GM12878 (cell line): ENCODE measurements around the gene CCDC197. TPM values are rescaled to one million over a fixed set of nuclear protein-coding genes. Genes with fewer than 3 reads are reported as not detected.

Source experiments
- ATAC-seq: fragments of 200-7000 bp; cut with Tn5 transposase; 3 replicates; pipeline ENCODE4 v1.9.1; 2020; ENCODE audit warnings: mild to moderate bottlenecking, moderate library complexity
- BruUV-seq: library from RNA; stranded (reverse); fragments of 400-500 nt; replicated peaks from 2 replicates; lab custom pipeline; 2021; lab: Mats Ljungman, UMichigan
- CTCF ChIA-PET: fragments of 300-600 bp; sonication (Branson Sonifier 250); formaldehyde crosslinking; extraction: SDS; loops from one replicate; lab custom pipeline; 2021; ENCODE audit warnings: inconsistent platforms; lab: Yijun Ruan, JAX
- POLR2A ChIA-PET: fragments of 350-600 bp; formaldehyde crosslinking; extraction: SDS; loops from one replicate; lab custom pipeline; 2021; ENCODE audit warnings: inconsistent platforms; lab: Charles Lee
- RAD21 ChIA-PET: fragments of 300-600 bp; sonication (Branson Sonifier 250); formaldehyde crosslinking; loops from one replicate; lab custom pipeline; 2023; ENCODE audit warnings: antibody characterized with exemption; ENCODE audit not compliant: unreplicated experiment; lab: Charles Lee
- SMC1A ChIA-PET: fragments of 300-600 bp; sonication (Branson Sonifier 250); formaldehyde crosslinking; loops from one replicate; lab custom pipeline; 2023; ENCODE audit not compliant: unreplicated experiment, uncharacterized antibody; lab: Charles Lee
- DNase-seq: peaks from one replicate; pipeline ENCODE4 v3.0.0-alpha.2; 2011; ENCODE audit warnings: low read depth, low spot score
- FAIRE-seq: peaks from 3 replicates; lab custom pipeline; 2011; peaks lifted over from hg19 to GRCh38; lab: Jason Lieb, UNC
- H2AFZ ChIP-seq: 2 replicates; pipeline ENCODE4 v1.6.0; 2011; ENCODE audit warnings: low read depth, low read length, control low read depth; ENCODE audit not compliant: control insufficient read depth
- H3K27ac ChIP-seq: 2 replicates; pipeline ENCODE4 v1.5.1; 2011; ENCODE audit warnings: control low read depth; ENCODE audit not compliant: control insufficient read depth, insufficient read depth
- H3K27me3 ChIP-seq, 2 experiments: replicated peaks in 1 of 2; 2 replicates each; pipeline versions ENCODE4 v1.6.0 to v1.6.1; 2011; ENCODE audit warnings: low read length in 1 of 2; ENCODE audit not compliant: control insufficient read depth in 2 of 2, insufficient read depth in 2 of 2
- H3K36me3 ChIP-seq, 2 experiments: 2 replicates each; pipeline ENCODE4 v1.5.1; 2011; ENCODE audit warnings: low read length in 1 of 2; ENCODE audit not compliant: control insufficient read depth in 2 of 2, insufficient read depth in 2 of 2
- H3K4me1 ChIP-seq: 2 replicates; pipeline ENCODE4 v1.6.1; 2011; ENCODE audit warnings: mild to moderate bottlenecking, low read length, moderate library complexity, mixed read lengths; ENCODE audit not compliant: control insufficient read depth, insufficient read depth
- H3K4me2 ChIP-seq: 2 replicates; pipeline ENCODE4 v1.6.0; 2011; ENCODE audit warnings: control low read depth; ENCODE audit not compliant: control insufficient read depth, insufficient read depth
- H3K4me3 ChIP-seq: fragments of 200-600 bp; sonication (generic); 2 replicates; pipeline ENCODE4 v1.5.1; 2016
- H3K79me2 ChIP-seq: 2 replicates; pipeline ENCODE4 v1.6.0; 2011; ENCODE audit warnings: low read length; ENCODE audit not compliant: control insufficient read depth, insufficient read depth
- H3K9ac ChIP-seq: 2 replicates; pipeline ENCODE4 v1.8.0; 2011; ENCODE audit warnings: low read length, control low read depth, mixed read lengths; ENCODE audit not compliant: control insufficient read depth, insufficient read depth
- H3K9me3 ChIP-seq: replicated peaks from 3 replicates; pipeline ENCODE4 v1.5.1; 2011; ENCODE audit warnings: mild to moderate bottlenecking, low read length; ENCODE audit not compliant: control insufficient read depth, insufficient read depth
- H4K20me1 ChIP-seq: 2 replicates; pipeline ENCODE4 v1.6.0; 2011; ENCODE audit not compliant: control insufficient read depth, insufficient read depth
- ATF3 ChIP-seq: IDR thresholded peaks from 2 replicates; pipeline ENCODE4 v1.6.1; 2011; ENCODE audit warnings: low read depth, mild to moderate bottlenecking, low read length, moderate library complexity, borderline replicate concordance; ENCODE audit errors: extremely low read depth
- BRCA1 ChIP-seq: IDR thresholded peaks from 2 replicates; pipeline ENCODE4 v1.6.1; 2011; ENCODE audit warnings: low read depth, low read length, improper control_type of control experiment
- DPF2 ChIP-seq: fragments of 450-650 bp; IDR thresholded peaks from 2 replicates; pipeline ENCODE4 v1.6.1; 2017; ENCODE audit warnings: mild to moderate bottlenecking
- E2F4 ChIP-seq: IDR thresholded peaks from 2 replicates; pipeline ENCODE4 v1.6.1; 2012; ENCODE audit warnings: low read depth, low read length, improper control_type of control experiment
- EED ChIP-seq: sonication (generic); IDR thresholded peaks from 2 replicates; pipeline ENCODE4 v1.6.1; 2016; ENCODE audit warnings: antibody characterized with exemption, low read depth
- EGR1 ChIP-seq, 2 experiments: IDR thresholded peaks; 1 replicate in 1 of 2; 2 replicates in 1 of 2; pipeline ENCODE4 v1.6.1; 2011 to 2012; ENCODE audit warnings: low read depth in 2 of 2, low read length in 2 of 2, borderline replicate concordance in 1 of 2, mild to moderate bottlenecking in 1 of 2, moderate library complexity in 1 of 2
- HDGF ChIP-seq: fragments of 450-650 bp; IDR thresholded peaks from 2 replicates; pipeline ENCODE4 v1.6.1; 2016; ENCODE audit warnings: antibody characterized with exemption
- IKZF1 ChIP-seq: fragments of 450-650 bp; conservative IDR thresholded peaks from 2 replicates; pipeline ENCODE4 v1.6.1; 2017; ENCODE audit warnings: antibody characterized with exemption, mild to moderate bottlenecking
- IRF4 ChIP-seq: IDR thresholded peaks from 2 replicates; pipeline ENCODE4 v1.6.1; 2011; ENCODE audit warnings: low read depth, low read length
- MXI1 ChIP-seq: fragments of 150-350 bp; IDR thresholded peaks from 2 replicates; pipeline ENCODE4 v1.6.1; 2011; ENCODE audit warnings: low read depth, mild to moderate bottlenecking, inconsistent platforms, low read length, improper control_type of control experiment
- NBN ChIP-seq: fragments of 450-650 bp; IDR thresholded peaks from 2 replicates; pipeline ENCODE4 v1.6.1; 2016
- NFXL1 ChIP-seq: fragments of 450-650 bp; IDR thresholded peaks from 2 replicates; pipeline ENCODE4 v1.6.1; 2017; ENCODE audit warnings: antibody characterized with exemption, mild to moderate bottlenecking, borderline replicate concordance
- POLR2AphosphoS5 ChIP-seq: IDR thresholded peaks from 2 replicates; pipeline ENCODE4 v1.6.1; 2011; ENCODE audit warnings: mild to moderate bottlenecking, low read length, inconsistent platforms
- RAD21 ChIP-seq: IDR thresholded peaks from 2 replicates; pipeline ENCODE4 v1.6.1; 2011; ENCODE audit warnings: mild to moderate bottlenecking, low read depth, low read length, moderate library complexity; ENCODE audit not compliant: insufficient read depth
- RELB ChIP-seq: fragments of 450-650 bp; IDR thresholded peaks from 2 replicates; pipeline ENCODE4 v1.6.1; 2017; ENCODE audit warnings: low read depth, mild to moderate bottlenecking, moderate library complexity
- SMAD1 ChIP-seq: fragments of 450-650 bp; IDR thresholded peaks from 2 replicates; pipeline ENCODE4 v1.6.1; 2018; ENCODE audit warnings: mild to moderate bottlenecking, low read depth; ENCODE audit not compliant: partially characterized antibody
- SMAD5 ChIP-seq: IDR thresholded peaks from 2 replicates; pipeline ENCODE4 v1.6.1; 2016; ENCODE audit warnings: antibody characterized with exemption, low read depth
- SPI1 ChIP-seq: IDR thresholded peaks from 2 replicates; pipeline ENCODE4 v1.6.1; 2011; ENCODE audit warnings: low read depth, mild to moderate bottlenecking, low read length, moderate library complexity, borderline replicate concordance; ENCODE audit not compliant: insufficient read depth
- SUPT20H ChIP-seq: IDR thresholded peaks from 2 replicates; pipeline ENCODE4 v1.6.1; 2011; ENCODE audit warnings: low read depth, mild to moderate bottlenecking, low read length, moderate library complexity, borderline replicate concordance; ENCODE audit not compliant: control insufficient read depth
- YBX1 ChIP-seq: fragments of 450-650 bp; IDR thresholded peaks from 2 replicates; pipeline ENCODE4 v1.6.1; 2016; ENCODE audit warnings: antibody characterized with exemption
- ZBED1 ChIP-seq: IDR thresholded peaks from 2 replicates; pipeline ENCODE4 v1.6.1; 2016; ENCODE audit warnings: borderline replicate concordance
- WGBS: methylation state at CpG from one replicate; pipeline ENCODE4 v1.1.6; 2016; ENCODE audit warnings: low lambda C conversion rate; ENCODE audit not compliant: insufficient replicate concordance, insufficient coverage; ENCODE audit errors: missing lambda C conversion rate; 5-methylcytosine and 5-hydroxymethylcytosine counted together
- in situ Hi-C: fragments of 300-500 bp; cut with MboI; formaldehyde crosslinking; loops from 9 replicates; pipeline ENCODE4 v1.14.3; 2018; ENCODE audit warnings: mixed read lengths
- intact Hi-C: fragments of 100-400 bp; cut with micrococcal nuclease; formaldehyde crosslinking; loops from one replicate; pipeline ENCODE4 v1.14.2; 2022; ENCODE audit not compliant: unreplicated experiment
- polyA plus RNA-seq, 11 experiments: library from polyadenylated mRNA; depleted of rRNA in 4 of 11; unstranded in 6 of 11; stranded (reverse) in 5 of 11; fragments of >200 nt; fragmentation: Nextera tagmentation in 4 of 11; fragmentation: Illumina TruSeq in 1 of 11; extraction: Ambion mirVana in 4 of 11; extraction: Trizol in 1 of 11; gene quantifications; 1 replicate in 1 of 11; 2 replicates in 10 of 11; pipeline versions ENCODE4 v1.2.1 to v1.2.3, GENCODE V29; 2011 to 2016; ENCODE audit warnings: inconsistent platforms in 2 of 11, missing spikeins in 2 of 11, low read depth in 1 of 11
- total RNA-seq, 4 experiments: library from RNA; depleted of rRNA in 3 of 4; stranded (reverse); fragments of >200 nt in 3 of 4; fragmentation: Illumina TruSeq in 1 of 4; extraction: Trizol in 1 of 4; gene quantifications; 2 replicates each; pipeline versions ENCODE4 v1.2.1 to v1.2.3, GENCODE V29; 2013 to 2021

CCDC197 gene
- total and polyA plus RNA-seq, 10 of the 15 experiments (the other 5 are each of a cell fraction or from before 2014, with no cell fraction given) = 0.12 TPM; not detected in 9

- in situ Hi-C loops = loop anchor here (10.0 kb wide), 1 partner anchor 1538 kb away; the partner anchor contains the start of gene SYNE3
- POLR2A ChIA-PET = interaction anchor here (1.1 to 4.4 kb wide), 9 partner anchors 8 to 23 kb away, joined by 3 to 18 read pairs (median 9); partner anchors contain the start of gene CCDC197
- no peaks in the 10 kb centered on the region for H3K27me3 ChIP-seq
- RAD21 ChIA-PET = interaction anchor here (1.1 to 16.9 kb wide), 5 partner anchors 8 to 36 kb away, joined by 4 to 324 read pairs (median 36); partner anchors contain the start of gene CCDC197
- peak within 1 kb of the TSS; percentile 79 for H3K9ac ChIP-seq
- H3K4me2 ChIP-seq = peak within 1 kb of the TSS; percentile 75
- SMC1A ChIA-PET = interaction anchor here (1.1 to 20.2 kb wide), 6 partner anchors 9 to 37 kb away, joined by 3 to 409 read pairs (median 92); partner anchors contain the start of gene CCDC197
- CTCF ChIA-PET = interaction anchor here (1.0 to 20.8 kb wide), 7 partner anchors 9 to 37 kb away, joined by 3 to 399 read pairs (median 5); partner anchors contain the start of gene CCDC197
- H2AFZ ChIP-seq = peak within 1 kb of the TSS; percentile 16
- H3K9me3 ChIP-seq = no peaks in the 10 kb centered on the region; the same call in 2 of the 3 replicates
- peaks cover 82% of the 10 kb centered on the region for H3K4me1 ChIP-seq
- no peak for FAIRE-seq
- peak within 1 kb of the TSS; percentile 67 for H3K4me3 ChIP-seq
- H3K27ac ChIP-seq = peak within 1 kb of the TSS; percentile 96
- no peaks in the 10 kb centered on the region; a peak in 1 of 4 replicates for H3K36me3 ChIP-seq
- H3K79me2 ChIP-seq = no peaks in the 10 kb centered on the region
- intact Hi-C loops = loop anchor here (1.0 to 5.0 kb wide), 3 partner anchors 17 to 106 kb away; partner anchors contain the start of genes DDX24 and IFI27L1
- ATAC-seq = peak; percentile 45
- no peak for DNase-seq
- 2% methylated on average over 12 of the region's 12 CpGs for WGBS
- no peaks in the 10 kb centered on the region for H4K20me1 ChIP-seq
- BruUV-seq = no TSS peak
- no peak for TF ChIP-seq SUPT20H
- peak; percentile 8 for TF ChIP-seq RELB
- no peak for TF ChIP-seq NFXL1
- TF ChIP-seq POLR2AphosphoS5 = peak; percentile 20; the same call in 1 of the 2 replicates
- 0 out of 3 replicates have a peak, but pooled peaks of 1 of the 2 experiments have one; percentile 11 for TF ChIP-seq EGR1 (IDR thresholded peaks at IDR 0.05; ENCODE audit: borderline replicate concordance in 1 of 2, low read depth in 2 of 2, low read length in 2 of 2)
- TF ChIP-seq BRCA1 = no peak
- peak; percentile 76 for TF ChIP-seq EED
- 0 out of 2 replicates have a peak, but pooled peaks have one; percentile 6 for TF ChIP-seq ZBED1
- peak; percentile 58; the same call in 1 of the 2 replicates for TF ChIP-seq IKZF1
- no peak for TF ChIP-seq RAD21
- TF ChIP-seq MXI1 = 0 out of 2 replicates have a peak, but pooled peaks have one; percentile 33
- TF ChIP-seq SMAD5 = peak; percentile 72; the same call in 1 of the 2 replicates
- TF ChIP-seq SMAD1 = peak; percentile 73
- TF ChIP-seq HDGF = peak; percentile 100
- TF ChIP-seq YBX1 = peak; percentile 79; the same call in 1 of the 2 replicates
- peak; percentile 21; the same call in 1 of the 2 replicates for TF ChIP-seq ATF3
- 0 out of 2 replicates have a peak, but pooled peaks have one; percentile 8 for TF ChIP-seq SPI1
- peak; percentile 89; the same call in 1 of the 2 replicates for TF ChIP-seq NBN
- TF ChIP-seq DPF2 = peak; percentile 36
- TF ChIP-seq E2F4 = no peak
- no peak for TF ChIP-seq IRF4
These were observed 20.5 kb upstream of the CCDC197 start, which contains the start of gene ASB2 for GRCh38 chr14:93976477-93977057. ASB2 (minus strand) TSS chr14:93976570; CDS start chr14:93964539, 12,031 bp downstream.
